ENCODE data around the gene KIF15.
"Not testable (repeated sequence)": the region's sequence is repeated elsewhere in the genome, so short reads cannot be mapped to it uniquely, and the experiment has no call there.

DNA sequence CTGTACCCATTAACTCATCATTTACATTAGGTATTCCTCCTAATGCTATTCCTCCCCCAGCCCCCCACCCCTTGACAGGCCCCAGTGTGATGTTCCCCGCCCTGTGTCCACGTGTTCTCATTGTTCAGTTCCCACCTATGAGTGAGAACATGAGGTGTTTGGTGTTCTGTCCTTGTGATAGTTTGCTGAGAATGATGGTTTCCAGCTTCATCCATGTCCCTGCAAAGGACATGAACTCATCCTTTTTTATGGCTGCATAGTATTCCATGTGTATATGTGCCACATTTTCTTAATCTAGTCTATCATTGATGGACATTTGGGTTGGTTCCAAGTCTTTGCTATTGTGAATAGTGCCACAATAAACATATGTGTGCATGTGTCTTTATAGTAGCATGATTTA, 54.7 kb downstream of the KIF15 start:
- TF ChIP-seq, protein P1, sequence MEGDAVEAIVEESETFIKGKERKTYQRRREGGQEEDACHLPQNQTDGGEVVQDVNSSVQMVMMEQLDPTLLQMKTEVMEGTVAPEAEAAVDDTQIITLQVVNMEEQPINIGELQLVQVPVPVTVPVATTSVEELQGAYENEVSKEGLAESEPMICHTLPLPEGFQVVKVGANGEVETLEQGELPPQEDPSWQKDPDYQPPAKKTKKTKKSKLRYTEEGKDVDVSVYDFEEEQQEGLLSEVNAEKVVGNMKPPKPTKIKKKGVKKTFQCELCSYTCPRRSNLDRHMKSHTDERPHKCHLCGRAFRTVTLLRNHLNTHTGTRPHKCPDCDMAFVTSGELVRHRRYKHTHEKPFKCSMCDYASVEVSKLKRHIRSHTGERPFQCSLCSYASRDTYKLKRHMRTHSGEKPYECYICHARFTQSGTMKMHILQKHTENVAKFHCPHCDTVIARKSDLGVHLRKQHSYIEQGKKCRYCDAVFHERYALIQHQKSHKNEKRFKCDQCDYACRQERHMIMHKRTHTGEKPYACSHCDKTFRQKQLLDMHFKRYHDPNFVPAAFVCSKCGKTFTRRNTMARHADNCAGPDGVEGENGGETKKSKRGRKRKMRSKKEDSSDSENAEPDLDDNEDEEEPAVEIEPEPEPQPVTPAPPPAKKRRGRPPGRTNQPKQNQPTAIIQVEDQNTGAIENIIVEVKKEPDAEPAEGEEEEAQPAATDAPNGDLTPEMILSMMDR (IDR thresholded peaks at IDR 0.05 in 4 of 5, conservative IDR thresholded peaks at IDR 0.05 in 1 of 5), result not testable (repeated sequence)
- not testable (repeated sequence) for TF ChIP-seq POLR2A (IDR thresholded peaks at IDR 0.05)

Data from gastrocnemius medialis (tissue), 4 donors.